Smooth muscle cell (in vitro differentiated cells): ENCODE measurements around the gene PRKN. TPM values are rescaled to one million over a fixed set of nuclear protein-coding genes. Genes with fewer than 3 reads are reported as not detected.
A peak's percentile ranks its signal among the peaks of the same experiment; 100 is the strongest.

ENCODE experiments used
- DNase-seq: peaks from one replicate; lab custom pipeline; 2025; ENCODE audit not compliant: unreplicated experiment; lab: John Stamatoyannopoulos, UW
- H2AFZ ChIP-seq: fragments of 200-600 bp; sonication (generic); 2 replicates; pipeline ENCODE4 v1.6.0; 2016; ENCODE audit warnings: antibody characterized with exemption, low read depth, mild to moderate bottlenecking
- H3F3A ChIP-seq: fragments of 200-600 bp; sonication (generic); 2 replicates; pipeline ENCODE4 v1.6.0; 2017; ENCODE audit warnings: antibody characterized with exemption, low read depth
- H3K27ac ChIP-seq: fragments of 200-600 bp; sonication (generic); 2 replicates; pipeline ENCODE4 v1.5.1; 2016; ENCODE audit warnings: low read depth, mild to moderate bottlenecking
- H3K27me3 ChIP-seq: fragments of 200-600 bp; sonication (generic); 2 replicates; pipeline ENCODE4 v1.6.1; 2016; ENCODE audit warnings: low read depth, mild to moderate bottlenecking
- H3K36me3 ChIP-seq: fragments of 200-600 bp; sonication (generic); 2 replicates; pipeline ENCODE4 v1.5.1; 2016; ENCODE audit warnings: low read depth
- H3K4me1 ChIP-seq: fragments of 200-600 bp; sonication (generic); 2 replicates; pipeline ENCODE4 v1.5.1; 2016; ENCODE audit warnings: low read depth
- H3K4me2 ChIP-seq: fragments of 200-600 bp; sonication (generic); 2 replicates; pipeline ENCODE4 v1.6.0; 2016; ENCODE audit warnings: mild to moderate bottlenecking
- H3K4me3 ChIP-seq: fragments of 200-600 bp; sonication (generic); 2 replicates; pipeline ENCODE4 v1.5.1; 2016; ENCODE audit warnings: mild to moderate bottlenecking
- H3K79me2 ChIP-seq: fragments of 200-600 bp; sonication (generic); 2 replicates; pipeline ENCODE4 v1.6.0; 2016; ENCODE audit warnings: low read depth, mild to moderate bottlenecking
- H3K9ac ChIP-seq: fragments of 200-600 bp; sonication (generic); 2 replicates; pipeline ENCODE4 v1.6.0; 2016; ENCODE audit warnings: low read depth
- H3K9me3 ChIP-seq: fragments of 200-600 bp; sonication (generic); replicated peaks from 2 replicates; pipeline ENCODE4 v1.5.1; 2016; ENCODE audit warnings: low read depth
- H4K20me1 ChIP-seq: fragments of 200-600 bp; sonication (generic); 2 replicates; pipeline ENCODE4 v1.6.0; 2016; ENCODE audit warnings: low read depth
- WGBS: methylation state at CpG from one replicate; pipeline ENCODE4 v1.1.7; 2016; ENCODE audit warnings: low lambda C conversion rate; 5-methylcytosine and 5-hydroxymethylcytosine counted together
- polyA plus RNA-seq: library from polyadenylated mRNA; unstranded; fragments of >200 nt; fragmentation: Nextera tagmentation; extraction: Ambion mirVana; gene quantifications from 2 replicates; pipeline ENCODE4 v1.2.1, GENCODE V29; 2016
- total RNA-seq: library from RNA; depleted of rRNA; stranded (reverse); fragments of >200 nt; gene quantifications from 2 replicates; pipeline ENCODE4 v1.2.3, GENCODE V29; 2014
- TF ChIP-seq, protein P1 (sequence below): fragments of 200-600 bp; sonication (generic); IDR thresholded peaks from 2 replicates; pipeline ENCODE4 v1.5.1; 2017; ENCODE audit warnings: borderline replicate concordance, mild to moderate bottlenecking, antibody characterized with exemption; ENCODE audit not compliant: insufficient read depth, poor library complexity, severe bottlenecking

PRKN gene
- total and polyA plus RNA-seq, 2 experiments from 2014 or later: 0.81 to 5.1 TPM

DNA sequence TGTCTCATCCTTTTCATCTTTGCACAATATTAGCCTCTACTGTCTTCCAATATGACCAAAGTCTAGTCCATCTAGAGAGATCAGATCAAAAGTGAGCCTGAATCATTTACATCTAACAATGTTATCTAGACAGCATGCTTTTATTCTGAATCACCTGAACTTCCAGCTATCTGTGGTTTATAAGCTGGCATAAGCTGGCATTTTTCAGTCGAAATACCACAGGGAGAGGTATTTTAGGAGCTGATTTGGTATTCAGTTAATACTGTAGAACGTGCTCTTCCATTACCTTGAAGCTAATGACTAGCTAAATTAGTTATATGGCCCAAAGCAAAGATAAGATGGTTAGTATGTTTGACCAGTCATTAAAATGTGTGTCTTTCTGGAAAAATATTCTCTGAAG, 1265.4 kb downstream of the PRKN start:
- Histone ChIP-seq H3K79me2 (no peaks in the 10 kb centered on the region), H3K27ac (no peak overlapping the region), H3K4me3 (no peak overlapping the region), H3K4me1 (peaks cover 18% of the 10 kb centered on the region), H3K4me2 (no peak overlapping the region), H3K27me3 (no peaks in the 10 kb centered on the region), H4K20me1 (no peaks in the 10 kb centered on the region), H3K9me3 (no peaks in the 10 kb centered on the region), H2AFZ (no peak overlapping the region), H3K9ac (no peak overlapping the region), H3F3A (peaks cover 14% of the 10 kb centered on the region), H3K36me3 (no peaks in the 10 kb centered on the region)
- TF ChIP-seq, protein P1, sequence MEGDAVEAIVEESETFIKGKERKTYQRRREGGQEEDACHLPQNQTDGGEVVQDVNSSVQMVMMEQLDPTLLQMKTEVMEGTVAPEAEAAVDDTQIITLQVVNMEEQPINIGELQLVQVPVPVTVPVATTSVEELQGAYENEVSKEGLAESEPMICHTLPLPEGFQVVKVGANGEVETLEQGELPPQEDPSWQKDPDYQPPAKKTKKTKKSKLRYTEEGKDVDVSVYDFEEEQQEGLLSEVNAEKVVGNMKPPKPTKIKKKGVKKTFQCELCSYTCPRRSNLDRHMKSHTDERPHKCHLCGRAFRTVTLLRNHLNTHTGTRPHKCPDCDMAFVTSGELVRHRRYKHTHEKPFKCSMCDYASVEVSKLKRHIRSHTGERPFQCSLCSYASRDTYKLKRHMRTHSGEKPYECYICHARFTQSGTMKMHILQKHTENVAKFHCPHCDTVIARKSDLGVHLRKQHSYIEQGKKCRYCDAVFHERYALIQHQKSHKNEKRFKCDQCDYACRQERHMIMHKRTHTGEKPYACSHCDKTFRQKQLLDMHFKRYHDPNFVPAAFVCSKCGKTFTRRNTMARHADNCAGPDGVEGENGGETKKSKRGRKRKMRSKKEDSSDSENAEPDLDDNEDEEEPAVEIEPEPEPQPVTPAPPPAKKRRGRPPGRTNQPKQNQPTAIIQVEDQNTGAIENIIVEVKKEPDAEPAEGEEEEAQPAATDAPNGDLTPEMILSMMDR: no peak
- WGBS: 65% methylated on average over 2 of the region's 2 CpGs
- no peak for DNase-seq

DNA sequence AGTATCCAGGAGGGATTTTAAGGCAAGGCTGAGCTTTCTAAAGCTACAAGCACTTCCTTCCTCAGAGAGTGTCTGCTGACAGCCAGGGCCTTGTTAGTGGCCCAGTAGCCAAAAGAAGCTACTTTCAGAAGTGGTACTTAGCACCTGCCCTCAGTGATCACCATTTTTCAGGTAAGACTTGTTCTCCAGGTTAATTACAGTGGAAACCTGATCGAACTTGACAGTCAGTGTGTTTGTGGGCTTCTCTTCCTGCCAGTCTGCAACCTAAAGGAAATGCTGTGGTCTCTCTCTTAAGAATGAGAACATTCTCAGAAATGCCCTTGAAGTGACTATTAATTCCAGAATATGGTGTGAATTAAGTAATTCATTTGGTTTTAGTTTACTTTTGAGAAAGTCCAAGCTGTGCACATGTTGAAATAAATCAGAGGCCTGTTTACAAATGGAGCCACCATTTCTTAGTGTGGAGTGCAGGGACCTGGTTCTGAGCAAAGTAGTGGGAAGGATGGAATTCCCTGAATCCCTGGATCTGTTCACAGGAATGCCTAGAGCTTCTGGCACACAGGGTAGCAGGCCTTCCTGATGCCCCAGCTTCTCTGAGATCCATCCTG, 1268.5 kb downstream of the PRKN start:
- no peak for DNase-seq
- Histone ChIP-seq H3F3A (peaks cover 14% of the 10 kb centered on the region), H3K79me2 (no peaks in the 10 kb centered on the region), H3K27me3 (no peaks in the 10 kb centered on the region), H3K9ac (no peak overlapping the region), H3K4me1 (peaks cover 18% of the 10 kb centered on the region), H3K9me3 (no peaks in the 10 kb centered on the region), H2AFZ (no peak overlapping the region), H3K27ac (peak overlapping the region; percentile 73), H3K36me3 (no peaks in the 10 kb centered on the region), H4K20me1 (no peaks in the 10 kb centered on the region), H3K4me2 (peak overlapping the region; percentile 62), H3K4me3 (no peak overlapping the region)
- 38% methylated on average over 1 of the region's 1 CpG for WGBS
- TF ChIP-seq, protein P1: no peak

DNA sequence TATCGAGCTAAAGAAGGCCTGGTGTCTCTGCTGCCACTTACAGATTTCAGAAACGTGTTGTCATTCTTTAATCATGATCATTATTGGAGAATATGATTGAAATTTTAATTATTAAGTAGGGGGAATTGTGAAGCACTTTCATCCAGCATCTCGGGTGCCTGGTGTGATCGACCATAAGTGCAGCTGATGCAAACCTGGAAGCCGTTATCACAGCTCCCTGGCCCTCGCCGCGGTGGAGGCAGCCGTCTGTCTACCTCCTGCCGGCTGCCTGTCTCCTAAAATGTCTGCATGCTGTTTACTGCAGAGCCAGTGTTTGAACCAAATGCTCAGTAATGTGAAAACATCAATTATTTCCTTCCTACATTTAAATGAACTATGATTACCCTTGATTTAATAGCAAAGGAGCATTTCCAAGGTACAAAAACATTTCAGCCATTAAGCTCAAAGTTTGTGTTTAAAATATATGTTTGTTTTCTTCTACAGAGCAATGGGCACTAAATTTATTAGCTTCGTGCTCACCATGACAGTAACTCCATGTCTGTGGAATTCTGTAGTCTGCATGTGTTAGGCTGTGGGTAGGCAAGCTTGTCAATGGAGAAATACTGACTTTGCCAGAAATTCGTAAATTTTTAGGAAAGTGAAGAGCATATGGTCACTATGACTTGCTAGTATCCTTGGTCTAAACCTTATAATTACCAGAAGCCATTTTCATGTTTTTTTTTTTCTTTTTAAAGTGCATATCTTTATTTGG, 1269.2 kb downstream of the PRKN start:
- Histone ChIP-seq H4K20me1 (no peaks in the 10 kb centered on the region), H3K9ac (no peak overlapping the region), H3K27ac (peak overlapping the region; percentile 73), H3K4me2 (peak overlapping the region; percentile 62), H2AFZ (peak overlapping the region; percentile 33), H3K36me3 (no peaks in the 10 kb centered on the region), H3F3A (peaks cover 14% of the 10 kb centered on the region), H3K4me3 (no peak overlapping the region), H3K27me3 (no peaks in the 10 kb centered on the region), H3K4me1 (peaks cover 18% of the 10 kb centered on the region), H3K79me2 (no peaks in the 10 kb centered on the region), H3K9me3 (no peaks in the 10 kb centered on the region)
- 11% methylated on average over 12 of the region's 12 CpGs for WGBS
- TF ChIP-seq, protein P1: no peak
- no peak for DNase-seq
